GM21515 (cell line): ENCODE results near the gene ZDHHC14.

ENCODE experiments used
- ATAC-seq: cut with Tn5 transposase; IDR thresholded peaks from one replicate; pipeline ENCODE4 v1.9.1; 2021; ENCODE audit not compliant: unreplicated experiment

Gene ZDHHC14

GRCh38 chr6:157635388-157636244 is 254.6 kb downstream of the ZDHHC14 start:
- ATAC-seq = no peak

- no peak for ATAC-seq
Observed at GRCh38 chr6:157637516-157637915, 256.5 kb downstream of the ZDHHC14 start.

GRCh38 chr6:157637941-157638662 is 257.1 kb downstream of the ZDHHC14 start:
- ATAC-seq = no peak

GRCh38 chr6:157638779-157639178 is 257.8 kb downstream of the ZDHHC14 start:
- ATAC-seq = no peak

DNA sequence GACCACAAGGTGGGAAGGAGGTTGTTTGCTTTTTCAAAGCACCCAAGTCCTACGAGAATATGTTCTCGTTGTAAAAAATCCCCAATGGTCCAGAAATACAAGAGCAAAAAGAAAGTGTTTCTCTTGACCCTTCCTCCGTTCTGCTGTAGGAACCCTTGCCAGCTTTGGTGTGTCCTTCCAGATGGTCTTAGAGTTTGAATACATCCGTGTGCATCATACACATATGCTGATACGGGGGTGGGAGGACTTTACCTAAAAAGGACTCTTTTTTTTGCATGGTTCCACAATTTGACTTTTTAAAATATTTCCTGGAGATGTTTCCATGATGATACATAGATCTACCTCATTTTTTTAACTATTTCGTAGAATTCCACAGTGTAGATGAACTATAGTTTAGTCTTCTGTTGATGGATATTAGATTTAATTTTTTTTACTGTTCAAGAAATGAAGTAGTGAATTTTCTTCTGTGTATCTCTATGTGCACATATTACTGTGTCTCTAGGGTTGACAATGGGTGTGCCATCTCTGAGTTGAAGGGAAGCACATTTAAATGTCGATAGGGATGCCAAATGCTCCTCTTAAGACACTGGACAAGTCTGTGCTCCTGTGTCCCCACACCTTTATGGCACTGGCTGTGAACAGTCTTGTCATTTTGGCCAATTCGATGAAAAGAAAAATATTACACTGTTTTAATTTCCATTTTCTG is 259.9 kb downstream of the ZDHHC14 start:
- ATAC-seq = no peak

- no peak for ATAC-seq
Observed at GRCh38 chr6:157641837-157642236, 260.8 kb downstream of the ZDHHC14 start.

GRCh38 chr6:157642736-157643135 is 261.7 kb downstream of the ZDHHC14 start:
- no peak for ATAC-seq

GRCh38 chr6:157644043-157644810 is 263.2 kb downstream of the ZDHHC14 start:
- no peak for ATAC-seq

DNA sequence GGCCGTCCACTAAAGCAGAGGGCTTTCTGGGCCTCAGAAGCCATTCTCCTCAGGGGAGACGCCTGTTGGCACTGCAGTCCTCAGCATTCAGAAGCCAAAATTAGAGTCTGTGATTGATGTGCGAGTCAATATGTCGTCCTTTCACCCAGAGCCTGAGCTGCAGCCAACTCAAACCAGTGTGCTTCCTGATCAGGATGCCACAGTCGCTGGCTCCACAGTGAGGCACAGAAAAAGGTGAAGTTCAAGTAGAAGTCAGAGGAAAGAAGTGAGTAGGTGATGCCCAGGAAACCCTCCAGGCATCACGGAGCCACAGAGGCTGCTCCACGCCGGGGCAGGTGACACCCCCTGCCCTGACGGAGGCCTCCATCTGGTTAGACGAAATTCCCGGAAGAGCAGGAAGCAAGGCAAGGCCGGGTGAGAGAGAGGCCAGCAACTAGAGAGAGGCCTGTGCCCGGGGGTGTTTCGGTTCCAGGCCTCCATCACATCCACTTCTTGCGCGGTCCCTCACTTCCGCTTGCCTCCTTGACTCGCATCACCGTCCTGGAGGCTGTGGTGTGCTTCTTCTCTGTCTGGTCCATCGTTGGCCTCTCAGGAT is 264.3 kb downstream of the ZDHHC14 start:
- no peak for ATAC-seq

- no peak for ATAC-seq
Observed at GRCh38 chr6:157646012-157646411, 265.0 kb downstream of the ZDHHC14 start.

- ATAC-seq = no peak
Observed at GRCh38 chr6:157647261-157647915, 266.4 kb downstream of the ZDHHC14 start.

DNA sequence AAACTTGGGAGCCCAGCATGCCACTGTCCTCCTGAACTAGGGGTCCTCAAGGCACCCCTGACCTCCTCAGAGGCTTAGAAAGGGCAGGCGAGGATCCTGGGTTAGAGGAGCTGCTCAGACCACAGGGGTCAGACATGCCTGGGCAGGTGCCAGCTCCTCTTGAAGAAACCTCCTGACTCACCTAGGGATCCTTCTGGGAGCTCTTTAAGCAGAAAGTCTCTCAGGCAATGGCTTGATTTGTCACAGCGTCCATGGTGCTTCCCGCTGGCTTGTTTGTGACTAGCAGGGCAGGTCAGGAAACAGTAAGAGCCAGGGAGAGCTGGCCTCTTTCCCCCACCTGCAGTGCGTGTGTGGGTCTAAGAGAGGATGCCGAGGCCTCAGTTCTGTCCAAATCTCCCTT is 267.6 kb downstream of the ZDHHC14 start:
- no peak for ATAC-seq

DNA sequence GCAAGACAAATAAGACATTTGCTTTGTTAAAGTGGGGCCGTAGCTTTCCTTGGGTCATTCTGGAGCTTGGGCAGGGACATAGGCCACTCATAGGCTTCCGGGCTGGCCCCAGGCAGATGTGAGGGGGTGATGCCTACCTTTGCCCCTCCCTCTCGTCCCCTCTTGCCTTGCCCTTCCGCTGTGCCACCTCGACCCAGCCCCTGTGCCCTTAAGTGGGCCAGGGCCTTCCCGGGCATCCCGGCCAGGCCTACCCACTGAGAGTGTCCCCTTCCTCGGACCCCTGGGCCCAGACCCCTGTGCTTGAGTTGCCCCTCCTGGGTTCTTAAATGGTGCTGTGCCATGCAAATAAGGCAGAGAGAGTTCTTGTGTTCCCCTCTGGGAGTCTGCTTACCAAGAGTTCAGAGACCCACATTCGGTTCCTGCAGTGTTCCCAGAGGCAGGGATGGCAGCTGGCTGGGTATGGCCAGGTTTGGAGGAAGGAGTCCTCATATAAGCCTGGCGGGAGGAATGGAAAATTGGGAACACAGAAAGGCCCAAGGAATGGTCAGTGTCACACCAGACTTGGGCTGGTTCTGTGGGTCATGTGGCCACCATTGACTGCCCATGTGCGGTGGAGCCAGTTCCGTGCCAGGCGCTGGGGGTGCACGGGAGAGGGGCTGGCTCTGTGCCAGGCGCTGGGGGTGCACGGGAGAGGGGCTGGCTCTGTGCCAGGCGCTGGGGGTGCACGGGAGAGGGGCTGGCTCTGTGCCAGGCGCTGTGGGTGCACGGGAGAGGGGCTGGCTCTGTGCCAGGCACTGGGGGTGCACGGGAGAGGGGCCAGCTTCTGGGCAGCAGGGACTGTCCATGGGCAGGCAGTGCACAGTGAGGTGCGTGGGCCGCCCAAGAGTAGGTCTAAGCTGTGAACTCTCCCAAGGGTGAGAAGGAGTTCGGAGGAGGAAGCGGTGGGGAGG is 268.6 kb downstream of the ZDHHC14 start:
- ATAC-seq = no peak

GRCh38 chr6:157650261-157650640 is 269.3 kb downstream of the ZDHHC14 start:
- ATAC-seq = no peak

- ATAC-seq = no peak
Observed at GRCh38 chr6:157650801-157651200, 269.8 kb downstream of the ZDHHC14 start.

GRCh38 chr6:157651731-157652490 is 270.9 kb downstream of the ZDHHC14 start:
- ATAC-seq = no peak

DNA sequence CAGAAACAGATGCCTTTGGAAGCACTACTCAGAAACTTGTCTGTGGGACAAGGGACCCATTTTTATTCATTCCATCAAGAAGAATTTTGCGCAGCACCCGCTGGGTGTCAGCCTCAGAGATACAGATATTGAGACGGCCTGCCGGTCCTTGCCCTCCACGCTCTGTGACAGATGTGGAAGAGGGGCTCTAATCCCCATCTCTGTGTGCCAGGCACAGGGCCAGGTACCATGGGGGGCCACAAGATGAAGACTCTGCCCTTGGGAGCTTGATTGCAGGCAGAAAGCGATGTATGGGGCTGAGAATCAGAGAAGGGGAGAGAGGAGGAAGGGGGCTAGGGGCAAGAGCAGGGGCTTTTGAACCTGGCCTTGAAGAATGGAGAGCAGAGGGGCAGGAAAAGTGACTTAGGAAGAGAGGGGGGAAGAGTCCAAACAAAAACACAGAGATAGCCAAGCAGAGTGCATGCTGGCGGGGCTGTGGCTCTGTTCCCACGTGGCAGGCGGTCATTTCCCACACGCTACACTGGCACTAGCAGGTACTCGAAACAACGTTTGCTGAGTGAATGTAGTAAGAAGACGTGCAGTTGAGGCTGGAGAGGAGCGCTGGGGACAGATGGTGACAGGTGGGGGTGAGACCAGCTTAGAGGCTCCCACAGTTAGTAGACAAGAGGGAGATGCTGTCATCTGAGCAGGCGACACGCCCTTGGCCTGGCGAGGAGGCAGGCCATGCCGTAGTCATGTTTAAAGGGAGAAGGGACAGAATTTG is 271.8 kb downstream of the ZDHHC14 start:
- no peak for ATAC-seq
